H1 (cell line): ENCODE measurements around the gene CACNA1B. TPM values are rescaled to one million over a fixed set of nuclear protein-coding genes. Genes with fewer than 3 reads are reported as not detected.

Source experiments
- CTCF ChIA-PET: fragments of 300-600 bp; sonication (Branson Sonifier 250); formaldehyde crosslinking; loops from one replicate; lab custom pipeline; 2021; ENCODE audit not compliant: partially characterized antibody; lab: Charles Lee
- POLR2A ChIA-PET: fragments of 300-600 bp; sonication (Branson Sonifier 250); formaldehyde crosslinking; loops from one replicate; lab custom pipeline; 2021; ENCODE audit warnings: inconsistent platforms; ENCODE audit not compliant: partially characterized antibody; lab: Charles Lee
- DNase-seq, 2 experiments: peaks; one replicate each; pipeline versions ENCODE4 v3.0.0 to v3.0.0-alpha.2; 2010 to 2022; ENCODE audit warnings: low spot score in 2 of 2, low read depth in 1 of 2, mixed read lengths in 1 of 2
- FAIRE-seq: peaks from 2 replicates; lab custom pipeline; 2011; peaks lifted over from hg19 to GRCh38; lab: Jason Lieb, UNC
- H2AFZ ChIP-seq: 2 replicates; pipeline ENCODE4 v1.8.1; 2012; ENCODE audit warnings: low read length, inconsistent platforms
- H2AK5ac ChIP-seq: 2 replicates; pipeline ENCODE4 v1.6.1; 2013; ENCODE audit warnings: low read depth, low read length
- H2BK120ac ChIP-seq: replicated peaks from 2 replicates; pipeline ENCODE3; 2013; ENCODE audit warnings: low read depth, low read length, inconsistent platforms
- H2BK12ac ChIP-seq: 2 replicates; pipeline ENCODE4 v1.6.1; 2013; ENCODE audit warnings: low read depth, low read length
- H2BK15ac ChIP-seq: 2 replicates; pipeline ENCODE4 v1.6.1; 2013; ENCODE audit warnings: low read length
- H2BK20ac ChIP-seq: 2 replicates; pipeline ENCODE4 v1.6.1; 2013; ENCODE audit warnings: low read length
- H2BK5ac ChIP-seq: 2 replicates; pipeline ENCODE4 v1.6.1; 2013; ENCODE audit warnings: low read depth, low read length
- H3K14ac ChIP-seq: 2 replicates; pipeline ENCODE4 v1.6.1; 2013; ENCODE audit warnings: inconsistent platforms; ENCODE audit not compliant: insufficient read length
- H3K18ac ChIP-seq: 2 replicates; pipeline ENCODE4 v1.6.1; 2013; ENCODE audit warnings: low read length; ENCODE audit errors: extremely low read depth
- H3K23ac ChIP-seq: 2 replicates; pipeline ENCODE4 v1.6.1; 2013; ENCODE audit warnings: inconsistent platforms; ENCODE audit not compliant: insufficient read length
- H3K23me2 ChIP-seq: 2 replicates; pipeline ENCODE4 v1.6.1; 2013; ENCODE audit warnings: low read depth, low read length
- H3K27ac ChIP-seq: 2 replicates; pipeline ENCODE4 v1.6.1; 2011; ENCODE audit warnings: low read depth, low read length, inconsistent platforms
- H3K27me3 ChIP-seq, 4 experiments: replicated peaks in 1 of 4; 1 replicate in 1 of 4; 2 replicates in 3 of 4; pipeline versions ENCODE4 v1.6.1 to v1.8.1; 2011 to 2013; ENCODE audit warnings: low read length in 3 of 4, mild to moderate bottlenecking in 3 of 4, inconsistent platforms in 2 of 4, mixed read lengths in 2 of 4, moderate library complexity in 1 of 4; ENCODE audit not compliant: control insufficient read depth in 3 of 4, insufficient read depth in 3 of 4; ENCODE audit errors: extremely low read depth in 1 of 4
- H3K36me3 ChIP-seq, 4 experiments: 2 replicates each; pipeline versions ENCODE4 v1.6.1 to v1.8.1; 2011 to 2013; ENCODE audit warnings: mild to moderate bottlenecking in 4 of 4, low read length in 3 of 4, moderate library complexity in 2 of 4, control low read depth in 1 of 4, inconsistent platforms in 1 of 4; ENCODE audit not compliant: insufficient read depth in 4 of 4, control insufficient read depth in 2 of 4
- H3K4ac ChIP-seq: replicated peaks from 2 replicates; pipeline ENCODE3; 2013; ENCODE audit warnings: low read length, low read depth, mixed read lengths, inconsistent platforms; ENCODE audit not compliant: insufficient read length
- H3K4me1 ChIP-seq, 4 experiments: replicated peaks in 1 of 4; 1 replicate in 1 of 4; 2 replicates in 3 of 4; pipeline versions ENCODE4 v1.6.1 to v1.8.1; 2011 to 2013; ENCODE audit warnings: low read length in 3 of 4, inconsistent platforms in 2 of 4, mixed read lengths in 1 of 4; ENCODE audit not compliant: insufficient read depth in 4 of 4, control insufficient read depth in 3 of 4
- H3K4me2 ChIP-seq, 2 experiments: 2 replicates each; pipeline versions ENCODE4 v1.6.1 to v1.8.1; 2011 to 2013; ENCODE audit warnings: low read depth in 2 of 2, low read length in 2 of 2, control low read depth in 1 of 2, inconsistent platforms in 1 of 2, mild to moderate bottlenecking in 1 of 2; ENCODE audit not compliant: insufficient read depth in 1 of 2
- H3K4me3 ChIP-seq, 4 experiments: fragments of 200-600, 300-600 bp in 1 of 4; sonication (generic), shearing (Covaris generic), sonication (Bioruptor Twin) in 1 of 4; 2 replicates each; pipeline versions ENCODE4 v1.5.1 to v1.8.1; 2011 to 2016; ENCODE audit warnings: low read length in 4 of 4, low read depth in 3 of 4, control low read depth in 2 of 4, inconsistent platforms in 2 of 4, mild to moderate bottlenecking in 2 of 4, mixed read lengths in 1 of 4, moderate library complexity in 1 of 4; ENCODE audit not compliant: insufficient read depth in 2 of 4; ENCODE audit errors: extremely low read depth in 1 of 4
- H3K56ac ChIP-seq: replicated peaks from 2 replicates; pipeline ENCODE3; 2013; ENCODE audit warnings: low read depth, mild to moderate bottlenecking, mixed read lengths, low read length, inconsistent platforms; ENCODE audit not compliant: insufficient read length
- H3K79me1 ChIP-seq: 2 replicates; pipeline ENCODE4 v1.6.1; 2013; ENCODE audit warnings: low read depth, low read length, control low read depth
- H3K79me2 ChIP-seq, 2 experiments: 2 replicates each; pipeline versions ENCODE4 v1.6.1 to v1.8.1; 2012 to 2013; ENCODE audit warnings: low read length in 2 of 2, mild to moderate bottlenecking in 2 of 2, inconsistent platforms in 1 of 2; ENCODE audit not compliant: insufficient read depth in 2 of 2, control insufficient read depth in 1 of 2
- H3K9ac ChIP-seq, 4 experiments: replicated peaks in 1 of 4; 1 replicate in 1 of 4; 2 replicates in 3 of 4; pipeline versions ENCODE4 v1.6.1 to v1.8.1; 2011 to 2013; ENCODE audit warnings: low read depth in 3 of 4, low read length in 3 of 4, control low read depth in 2 of 4, mild to moderate bottlenecking in 2 of 4, moderate library complexity in 2 of 4, inconsistent platforms in 1 of 4; ENCODE audit errors: extremely low read depth in 1 of 4
- H3K9me3 ChIP-seq, 2 experiments: 2 replicates each; pipeline versions ENCODE4 v1.6.1 to v1.8.1; 2012 to 2013; ENCODE audit warnings: mild to moderate bottlenecking in 2 of 2, moderate library complexity in 2 of 2, control low read depth in 1 of 2, inconsistent platforms in 1 of 2, low read depth in 1 of 2, low read length in 1 of 2, mixed read lengths in 1 of 2; ENCODE audit not compliant: insufficient read depth in 2 of 2
- H4K20me1 ChIP-seq, 2 experiments: replicated peaks in 1 of 2; 2 replicates each; pipeline versions ENCODE3 to v1.8.1; 2011 to 2013; ENCODE audit warnings: inconsistent platforms in 2 of 2, low read length in 2 of 2, mild to moderate bottlenecking in 1 of 2; ENCODE audit not compliant: insufficient read depth in 2 of 2, control insufficient read depth in 1 of 2
- H4K5ac ChIP-seq: 2 replicates; pipeline ENCODE4 v1.6.1; 2013; ENCODE audit warnings: low read length, low read depth, mixed read lengths, inconsistent platforms; ENCODE audit not compliant: insufficient read length
- H4K8ac ChIP-seq: 2 replicates; pipeline ENCODE4 v1.8.0; 2013; ENCODE audit warnings: mild to moderate bottlenecking, moderate library complexity, low read length, inconsistent platforms; ENCODE audit not compliant: insufficient read depth; ENCODE audit errors: extremely low read depth
- H4K91ac ChIP-seq: replicated peaks from 2 replicates; pipeline ENCODE3; 2013; ENCODE audit warnings: low read length, mixed read lengths, inconsistent platforms; ENCODE audit not compliant: insufficient read length
- RFX5 ChIP-seq: IDR thresholded peaks from 2 replicates; pipeline ENCODE4 v1.6.1; 2011; ENCODE audit warnings: low read depth, low read length, improper control_type of control experiment, borderline replicate concordance
- TBP ChIP-seq: IDR thresholded peaks from 2 replicates; pipeline ENCODE4 v1.6.1; 2011; ENCODE audit warnings: low read depth, low read length, improper control_type of control experiment
- TCF12 ChIP-seq: IDR thresholded peaks from 2 replicates; pipeline ENCODE4 v1.6.1; 2011; ENCODE audit warnings: low read depth, mild to moderate bottlenecking, low read length
- WGBS, 2 experiments: shearing (Covaris generic) in 1 of 2; methylation state at CpG; one replicate each; pipeline versions ENCODE4 v1.1.6 to v1.1.7; 2013 to 2015; ENCODE audit warnings: low lambda C conversion rate in 2 of 2, mixed read lengths in 2 of 2, inconsistent platforms in 1 of 2, low coverage in 1 of 2, missing lambda C conversion rate in 1 of 2; ENCODE audit not compliant: insufficient replicate concordance in 2 of 2, insufficient coverage in 1 of 2, insufficient read length in 1 of 2; ENCODE audit errors: extremely low coverage in 1 of 2, missing lambda C conversion rate in 1 of 2; 5-methylcytosine and 5-hydroxymethylcytosine counted together
- polyA plus RNA-seq, 7 experiments: library from polyadenylated mRNA; depleted of rRNA in 3 of 7; stranded (reverse) in 5 of 7; unstranded in 2 of 7; fragments of >200 nt in 5 of 7; fragments of 200-250 nt in 2 of 7; gene quantifications; 1 replicate in 5 of 7; 2 replicates in 1 of 7; 4 replicates in 1 of 7; pipeline versions ENCODE4 v1.2.1 to v1.2.3, GENCODE V29; 2011 to 2013; ENCODE audit warnings: missing spikeins in 2 of 7, mixed read lengths in 2 of 7
- total RNA-seq: library from RNA; stranded (reverse); fragmentation: NEBNext Ultra II Directional; extraction: Animal tissue kit (Norgen Biotek cat#: 25700); gene quantifications from 2 replicates; pipeline ENCODE4 v1.2.1, GENCODE V29; 2021
- TF ChIP-seq, protein P1 (sequence below): IDR thresholded peaks from 2 replicates; pipeline ENCODE4 v1.6.1; 2011; ENCODE audit warnings: low read depth, mild to moderate bottlenecking, low read length; ENCODE audit not compliant: insufficient read depth

The CACNA1B gene
- total and polyA plus RNA-seq, 2 of the 8 experiments (the other 6 are each of a cell fraction or from before 2014, with no cell fraction given): 1.5 to 5.7 TPM

DNA sequence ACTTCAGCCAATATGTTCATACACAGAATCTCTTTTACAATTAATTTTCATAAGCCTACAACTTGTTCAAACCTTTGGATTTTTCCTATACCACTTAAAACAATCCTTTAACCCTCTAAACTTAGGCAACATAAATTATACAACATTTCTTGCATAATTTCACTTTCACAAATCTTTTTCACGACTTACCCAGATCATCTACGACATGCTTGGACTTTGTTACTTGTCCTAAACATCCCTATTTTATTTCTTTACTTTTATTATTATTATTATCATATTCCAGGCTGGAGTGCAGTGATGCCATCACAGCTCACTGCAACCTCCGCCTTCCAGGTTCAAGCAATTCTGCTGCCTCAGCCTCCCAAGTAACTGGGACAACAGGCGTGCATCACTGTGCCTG lies 68.0 kb downstream of the CACNA1B start:
- Histone ChIP-seq H2BK20ac (no peak overlapping the region), H3K23ac (no peak overlapping the region), H4K5ac (no peak overlapping the region), H2BK5ac (no peak overlapping the region), H2BK120ac (no peak overlapping the region), H3K4me3 (0 out of 8 replicates have a peak overlapping the region, but pooled peaks of 1 of the 4 experiments have one; percentile 2), H4K8ac (no peak overlapping the region), H2BK15ac (no peak overlapping the region), H3K36me3 (no peaks in the 10 kb centered on the region; a peak in 2 of 8 replicates), H3K27me3 (no peaks in the 10 kb centered on the region), H3K4me1 (no peaks in the 10 kb centered on the region; a peak in 1 of 7 replicates), H3K23me2 (peaks cover 11% of the 10 kb centered on the region; the same call in 1 of the 2 replicates), H3K9ac (no peak overlapping the region), H3K27ac (no peak overlapping the region), H3K9me3 (peaks cover 66 to 73% of the 10 kb centered on the region in 2 experiments), H3K14ac (no peak overlapping the region), H2BK12ac (no peak overlapping the region), H4K91ac (no peak overlapping the region), H3K79me2 (no peaks in the 10 kb centered on the region), H3K79me1 (0 out of 2 replicates have a peak, but pooled peaks cover 2% of the 10 kb centered on the region), H3K56ac (no peak overlapping the region), H2AFZ (no peak overlapping the region), H3K18ac (no peak overlapping the region), H2AK5ac (no peak overlapping the region), H3K4me2 (no peak overlapping the region), H4K20me1 (peaks cover 0 to 9% of the 10 kb centered on the region in 2 experiments), H3K4ac (no peak overlapping the region)
- DNase-seq (no peak), FAIRE-seq (no peak)
- CTCF ChIA-PET: no interaction called here
- TF ChIP-seq RFX5: no peak
- TF ChIP-seq TCF12: no peak
- TF ChIP-seq, protein P1, sequence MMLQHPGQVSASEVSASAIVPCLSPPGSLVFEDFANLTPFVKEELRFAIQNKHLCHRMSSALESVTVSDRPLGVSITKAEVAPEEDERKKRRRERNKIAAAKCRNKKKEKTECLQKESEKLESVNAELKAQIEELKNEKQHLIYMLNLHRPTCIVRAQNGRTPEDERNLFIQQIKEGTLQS: no peak
- no peak for TF ChIP-seq TBP
- POLR2A ChIA-PET: interaction anchor here (0.5 kb wide), 1 partner anchor 58 kb away, joined by 3 read pairs; no protein-coding TSS in a partner anchor
- 74% methylated on average over 4 of the region's 4 CpGs; no CpG with 5 or more reads in 1 of the 2 experiments for WGBS, 2 experiments
